Cardiac fibroblast (primary cell): ENCODE results near the gene IL17RE.
A peak's percentile ranks its signal among the peaks of the same experiment; 100 is the strongest.
"Not testable (repeated sequence)": the region's sequence is repeated elsewhere in the genome, so short reads cannot be mapped to it uniquely, and the experiment has no call there.

Source experiments
- DNase-seq, 2 donors: peaks; one replicate each; pipeline versions ENCODE4 v3.0.0 to v3.0.0-alpha.2; 2010; ENCODE audit warnings: low read depth in 2 of 2
- H3K4me3 ChIP-seq, 2 donors: replicated peaks in 1 of 2; 1 replicate in 1 of 2; 2 replicates in 1 of 2; pipeline ENCODE4 v1.5.1; 2011; ENCODE audit warnings: low read depth in 2 of 2, low read length in 2 of 2, mild to moderate bottlenecking in 2 of 2, moderate library complexity in 1 of 2
- CTCF ChIP-seq: IDR thresholded peaks from one replicate; pipeline ENCODE4 v1.5.1; 2011; ENCODE audit warnings: low read depth, mild to moderate bottlenecking, low read length, inconsistent platforms

Gene IL17RE

GRCh38 chr3:9870978-9871377 is 31.7 kb upstream of the IL17RE start:
- H3K4me3 ChIP-seq = no peak overlapping the region
- no peak for TF ChIP-seq CTCF
- peak; percentile 67 to 83 for DNase-seq

- DNase-seq, H3K4me3 ChIP-seq: not testable (repeated sequence)
Measured at GRCh38 chr3:9872067-9872466, 30.6 kb upstream of the IL17RE start.

- no peak overlapping the region for H3K4me3 ChIP-seq
- no peak for TF ChIP-seq CTCF
- DNase-seq = no peak
Measured at GRCh38 chr3:9875448-9875847, 27.2 kb upstream of the IL17RE start.

GRCh38 chr3:9876255-9876654 is 26.4 kb upstream of the IL17RE start:
- H3K4me3 ChIP-seq, DNase-seq: not testable (repeated sequence)

GRCh38 chr3:9876991-9877390 is 25.7 kb upstream of the IL17RE start:
- DNase-seq = no peak
- no peak overlapping the region for H3K4me3 ChIP-seq
- TF ChIP-seq CTCF = no peak

- DNase-seq = peak; percentile 42 to 83
- TF ChIP-seq CTCF = no peak
Measured at GRCh38 chr3:9878700-9879099, 23.9 kb upstream of the IL17RE start.

GRCh38 chr3:9879830-9880549 is 22.7 kb upstream of the IL17RE start, which contains the start of gene CIDEC:
Gene CIDEC, minus strand, starts transcription at chr3:9880253. Its CDS starts 1,767 bp downstream, at chr3:9878486.
- TF ChIP-seq CTCF = no peak
- no peak within 1 kb of the TSS for H3K4me3 ChIP-seq
- DNase-seq = no peak

More at GRCh38 chr3:9878700-9879099, 23.9 kb upstream of the IL17RE start:
- no peak overlapping the region for H3K4me3 ChIP-seq

- no peak for DNase-seq
Measured at GRCh38 chr3:9881441-9881840, 21.2 kb upstream of the IL17RE start.

More at GRCh38 chr3:9881441-9881840, 21.2 kb upstream of the IL17RE start:
- TF ChIP-seq CTCF = no peak
- no peak overlapping the region for H3K4me3 ChIP-seq
